Measurements from ENCODE around the gene TBX1.

Gene TBX1

GRCh38 chr22:19801340-19802000 is 40.9 kb downstream of the TBX1 start:
- H3K4me3 ChIP-seq (ENCODE audit: low read length) = no peak overlapping the region
- no peaks in the 10 kb centered on the region for H3K79me2 ChIP-seq (ENCODE audit: control insufficient read depth, low read length)
- no peak overlapping the region for H3K4me2 ChIP-seq (ENCODE audit: low read length)
- no peaks in the 10 kb centered on the region for H3K27me3 ChIP-seq (ENCODE audit: control insufficient read depth, low read length)
- no peaks in the 10 kb centered on the region for H3K9me3 ChIP-seq (ENCODE audit: control insufficient read depth, insufficient read depth, low read length)
- H4K20me1 ChIP-seq (ENCODE audit: control insufficient read depth, insufficient read depth, low read depth, low read length) = no peaks in the 10 kb centered on the region
- no peak for TF ChIP-seq EZH2phosphoT487 (IDR thresholded peaks at IDR 0.05; ENCODE audit: borderline replicate concordance, low read length)
- TF ChIP-seq CTCF (IDR thresholded peaks at IDR 0.05; ENCODE audit: low read depth, low read length, poor library complexity, severe bottlenecking) = no peak
- no peaks in the 10 kb centered on the region for H3K4me1 ChIP-seq (ENCODE audit: control insufficient read depth, low read length)
- no peak overlapping the region for H3K27ac ChIP-seq (ENCODE audit: low read depth, low read length)
- H3K36me3 ChIP-seq (ENCODE audit: control insufficient read depth, low read length) = no peaks in the 10 kb centered on the region
- no peaks in the 10 kb centered on the region for H3F3A ChIP-seq (ENCODE audit: control insufficient read depth, insufficient read depth)
- no peaks in the 10 kb centered on the region for H3K9me2 ChIP-seq (replicated peaks; ENCODE audit: control insufficient read depth, low read length)

GRCh38 chr22:19802001-19802893 is 41.7 kb downstream of the TBX1 start:
- H3K4me2 ChIP-seq (ENCODE audit: low read length) = no peak overlapping the region
- TF ChIP-seq CTCF (IDR thresholded peaks at IDR 0.05; ENCODE audit: low read depth, low read length, poor library complexity, severe bottlenecking) (no peak), EZH2phosphoT487 (IDR thresholded peaks at IDR 0.05; ENCODE audit: borderline replicate concordance, low read length) (no peak)
- no peak overlapping the region for H3K4me3 ChIP-seq (ENCODE audit: low read length)
- H3K27ac ChIP-seq (ENCODE audit: low read depth, low read length) = no peak overlapping the region
- H3F3A ChIP-seq (ENCODE audit: control insufficient read depth, insufficient read depth) = no peaks in the 10 kb centered on the region
- H3K9me2 ChIP-seq (replicated peaks; ENCODE audit: control insufficient read depth, low read length) = no peaks in the 10 kb centered on the region
- H3K27me3 ChIP-seq (ENCODE audit: control insufficient read depth, low read length) = no peaks in the 10 kb centered on the region
- no peaks in the 10 kb centered on the region for H3K36me3 ChIP-seq (ENCODE audit: control insufficient read depth, low read length)
- no peaks in the 10 kb centered on the region for H3K79me2 ChIP-seq (ENCODE audit: control insufficient read depth, low read length)
- H3K4me1 ChIP-seq (ENCODE audit: control insufficient read depth, low read length) = no peaks in the 10 kb centered on the region
- H4K20me1 ChIP-seq (ENCODE audit: control insufficient read depth, insufficient read depth, low read depth, low read length) = no peaks in the 10 kb centered on the region
- no peaks in the 10 kb centered on the region for H3K9me3 ChIP-seq (ENCODE audit: control insufficient read depth, insufficient read depth, low read length)

GRCh38 chr22:19802894-19803735 is 42.5 kb downstream of the TBX1 start:
- no peaks in the 10 kb centered on the region for H3K4me1 ChIP-seq (ENCODE audit: control insufficient read depth, low read length)
- H3K27me3 ChIP-seq (ENCODE audit: control insufficient read depth, low read length) = no peaks in the 10 kb centered on the region
- no peak overlapping the region for H3K4me3 ChIP-seq (ENCODE audit: low read length)
- TF ChIP-seq CTCF (IDR thresholded peaks at IDR 0.05; ENCODE audit: low read depth, low read length, poor library complexity, severe bottlenecking) = no peak
- no peak for TF ChIP-seq EZH2phosphoT487 (IDR thresholded peaks at IDR 0.05; ENCODE audit: borderline replicate concordance, low read length)
- no peaks in the 10 kb centered on the region for H3K36me3 ChIP-seq (ENCODE audit: control insufficient read depth, low read length)
- no peak overlapping the region for H3K27ac ChIP-seq (ENCODE audit: low read depth, low read length)
- H3K9me3 ChIP-seq (ENCODE audit: control insufficient read depth, insufficient read depth, low read length) = no peaks in the 10 kb centered on the region
- no peaks in the 10 kb centered on the region for H3F3A ChIP-seq (ENCODE audit: control insufficient read depth, insufficient read depth)
- no peaks in the 10 kb centered on the region for H3K9me2 ChIP-seq (replicated peaks; ENCODE audit: control insufficient read depth, low read length)
- H4K20me1 ChIP-seq (ENCODE audit: control insufficient read depth, insufficient read depth, low read depth, low read length) = no peaks in the 10 kb centered on the region
- no peaks in the 10 kb centered on the region for H3K79me2 ChIP-seq (ENCODE audit: control insufficient read depth, low read length)
- H3K4me2 ChIP-seq (ENCODE audit: low read length) = no peak overlapping the region

Measured in DOHH2 (cell line).